GM18517 (cell line): ENCODE data around the gene KRTAP9-8.
"Not testable (repeated sequence)": the region's sequence is repeated elsewhere in the genome, so short reads cannot be mapped to it uniquely, and the experiment has no call there.

ENCODE experiments used
- ATAC-seq: cut with Tn5 transposase; IDR thresholded peaks from one replicate; pipeline ENCODE4 v1.9.1; 2021; ENCODE audit warnings: mild to moderate bottlenecking, moderate library complexity; ENCODE audit not compliant: unreplicated experiment

KRTAP9-8 gene, protein sequence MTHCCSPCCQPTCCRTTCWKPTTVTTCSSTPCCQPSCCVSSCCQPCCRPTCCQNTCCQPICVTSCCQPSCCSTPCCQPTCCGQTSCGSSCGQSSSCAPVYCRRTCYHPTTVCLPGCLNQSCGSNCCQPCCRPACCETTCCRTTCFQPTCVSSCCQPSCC

DNA sequence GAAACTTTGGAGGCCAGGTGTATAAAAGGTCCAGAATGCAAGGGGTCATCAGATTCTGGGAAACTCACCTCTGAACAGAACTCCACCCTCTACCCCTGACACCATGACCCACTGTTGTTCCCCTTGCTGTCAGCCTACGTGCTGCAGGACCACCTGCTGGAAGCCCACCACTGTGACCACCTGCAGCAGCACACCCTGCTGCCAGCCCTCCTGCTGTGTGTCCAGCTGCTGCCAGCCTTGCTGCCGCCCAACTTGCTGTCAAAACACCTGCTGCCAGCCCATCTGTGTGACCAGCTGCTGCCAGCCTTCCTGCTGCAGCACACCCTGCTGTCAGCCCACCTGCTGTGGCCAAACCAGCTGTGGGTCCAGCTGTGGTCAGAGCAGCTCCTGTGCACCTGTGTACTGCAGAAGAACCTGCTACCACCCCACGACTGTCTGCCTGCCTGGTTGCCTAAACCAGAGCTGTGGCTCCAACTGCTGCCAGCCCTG, at the start of gene KRTAP9-8:
Gene KRTAP9-8 (plus strand): TSS at position 51 of the 489 bp plus-strand sequence. CDS start 53 bp downstream, at position 104.
- ATAC-seq: not testable (repeated sequence)

DNA sequence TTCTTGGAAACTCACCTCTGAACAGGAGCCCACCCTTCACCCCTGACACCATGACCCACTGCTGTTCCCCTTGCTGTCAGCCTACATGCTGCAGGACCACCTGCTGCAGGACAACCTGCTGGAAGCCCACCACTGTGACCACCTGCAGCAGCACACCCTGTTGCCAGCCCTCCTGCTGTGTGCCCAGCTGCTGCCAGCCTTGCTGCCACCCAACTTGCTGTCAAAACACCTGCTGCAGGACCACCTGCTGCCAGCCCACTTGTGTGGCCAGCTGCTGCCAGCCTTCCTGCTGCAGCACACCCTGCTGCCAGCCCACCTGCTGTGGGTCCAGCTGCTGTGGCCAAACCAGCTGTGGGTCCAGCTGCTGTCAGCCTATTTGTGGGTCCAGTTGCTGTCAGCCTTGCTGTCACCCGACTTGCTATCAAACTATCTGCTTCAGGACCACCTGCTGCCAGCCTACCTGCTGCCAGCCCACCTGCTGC, 47.9 kb upstream of the KRTAP9-8 start, which contains the start of gene KRTAP9-1:
Gene KRTAP9-1 (plus strand): TSS at position 51 of the 482 bp plus-strand sequence. CDS start 0 bp downstream, at position 51.
- not testable (repeated sequence) for ATAC-seq

- ATAC-seq: no peak
Observed at GRCh38 chr17:41190328-41190727, 47.5 kb upstream of the KRTAP9-8 start.

DNA sequence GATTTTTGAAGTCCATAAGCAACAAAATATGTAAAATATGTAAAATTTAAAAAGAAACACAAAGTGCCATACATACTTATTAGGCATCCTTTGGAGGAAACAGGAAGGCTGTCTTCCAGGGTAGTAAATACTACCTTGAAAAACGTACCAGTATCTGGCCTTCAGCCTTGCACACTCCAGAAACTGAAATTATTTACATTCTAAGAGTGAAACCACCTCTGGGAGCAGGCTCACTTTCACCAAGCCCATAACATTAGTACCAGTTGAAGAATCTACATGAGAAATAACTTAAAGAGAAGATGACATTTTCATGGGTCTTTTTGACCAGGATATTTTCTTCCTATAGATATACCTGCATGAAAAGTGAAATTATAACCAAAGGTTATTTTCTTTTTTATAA, 41.7 kb upstream of the KRTAP9-8 start:
- ATAC-seq: no peak

GRCh38 chr17:41199421-41200078, 38.2 kb upstream of the KRTAP9-8 start:
- no peak for ATAC-seq

- ATAC-seq: no peak
Observed at GRCh38 chr17:41211845-41212466, 25.8 kb upstream of the KRTAP9-8 start.

DNA sequence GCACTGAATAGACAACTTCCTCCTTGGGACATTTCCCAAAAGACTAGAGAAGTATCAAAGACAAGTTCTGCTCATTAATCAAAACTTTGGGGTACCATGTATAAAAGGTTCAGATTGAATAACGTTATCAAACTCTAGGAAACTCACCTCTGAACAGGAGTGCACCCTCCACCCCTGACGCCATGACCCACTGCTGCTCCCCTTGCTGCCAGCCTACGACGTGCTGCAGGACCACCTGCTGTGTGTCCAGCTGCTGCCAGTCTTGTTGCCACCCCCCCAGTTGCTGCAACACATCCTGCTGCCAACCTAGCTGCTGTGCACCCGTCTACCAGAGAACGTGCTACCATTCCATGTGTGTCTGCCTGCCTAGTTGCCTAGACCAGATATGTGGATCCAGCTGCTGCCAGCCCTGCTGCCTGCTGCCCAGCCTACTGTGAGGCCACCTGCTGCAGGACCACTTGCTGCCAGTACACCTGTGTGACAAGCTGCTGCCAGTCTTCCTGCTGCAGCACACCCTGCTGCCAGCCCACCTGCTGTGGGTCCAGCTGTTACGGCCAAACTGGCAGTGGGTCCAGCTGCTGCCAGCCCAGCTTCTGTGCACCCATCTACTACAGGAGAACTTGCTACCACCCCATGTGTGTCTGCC, 25.2 kb upstream of the KRTAP9-8 start:
- no peak for ATAC-seq

GRCh38 chr17:41215681-41216080, 22.1 kb upstream of the KRTAP9-8 start:
- ATAC-seq: no peak

GRCh38 chr17:41223821-41224220, 14.0 kb upstream of the KRTAP9-8 start:
- ATAC-seq: no peak

DNA sequence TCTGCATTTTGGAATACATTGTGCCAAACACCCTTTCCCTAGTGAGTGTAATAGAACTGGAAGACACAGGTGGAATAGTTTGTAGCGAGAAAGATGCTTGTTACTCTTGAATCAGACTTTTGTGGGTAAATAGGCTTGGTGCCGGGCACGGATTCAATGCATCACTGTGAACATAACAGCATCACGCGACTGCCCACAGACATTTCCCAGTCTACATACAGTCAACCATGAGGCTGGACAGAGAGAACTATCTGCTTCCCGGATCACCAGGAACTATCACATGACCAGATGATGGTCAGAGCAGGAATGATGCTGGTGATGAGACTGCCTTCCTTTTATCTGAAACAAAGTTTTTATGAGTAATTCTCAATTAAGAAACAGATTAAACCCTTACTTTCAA, 11.7 kb upstream of the KRTAP9-8 start:
- ATAC-seq: no peak

GRCh38 chr17:41226598-41227095, 11.2 kb upstream of the KRTAP9-8 start, which contains the start of gene KRTAP9-2:
Gene KRTAP9-2 (plus strand): TSS chr17:41226648. CDS start chr17:41226655, 7 bp downstream.
- ATAC-seq: not testable (repeated sequence)

DNA sequence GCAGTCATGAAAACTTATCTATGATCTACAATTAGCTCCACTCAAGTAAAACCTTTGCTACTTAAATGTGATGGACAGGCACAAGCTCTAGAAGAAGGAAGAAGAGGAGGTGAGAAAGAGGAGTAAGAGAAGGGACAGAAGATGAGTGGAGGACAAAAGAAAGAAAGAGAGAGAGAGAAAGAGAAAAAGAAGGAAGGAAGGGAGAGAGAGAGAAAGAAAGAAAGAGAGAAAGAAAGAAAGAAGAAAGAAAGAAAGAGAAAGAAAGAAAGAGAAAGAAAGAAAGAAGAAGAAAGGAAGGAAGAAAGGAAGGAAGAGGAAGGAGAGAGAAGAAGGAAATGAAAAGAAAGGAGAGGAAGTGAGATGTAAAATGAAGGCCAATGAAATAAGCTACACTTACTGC, 7.7 kb upstream of the KRTAP9-8 start:
- ATAC-seq: no peak

DNA sequence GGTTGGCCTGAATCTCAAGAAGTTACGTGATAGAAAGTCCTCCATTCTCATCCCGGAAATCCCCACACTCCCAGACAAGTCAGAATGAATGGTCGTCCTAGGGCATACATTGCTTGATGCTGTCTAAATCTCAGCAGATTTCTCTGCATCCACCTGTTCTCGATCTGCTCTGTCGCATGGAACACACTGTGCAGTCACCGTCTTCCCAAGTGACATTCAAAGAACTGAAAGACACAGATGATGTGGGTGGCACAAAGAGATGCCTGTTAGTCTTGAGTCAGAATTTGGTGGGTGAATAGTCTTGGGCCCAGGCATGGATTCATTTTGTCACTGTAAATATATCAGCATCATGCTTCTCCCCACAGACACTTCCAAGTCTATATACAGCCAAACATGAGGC, 6.1 kb upstream of the KRTAP9-8 start:
- no peak for ATAC-seq

- not testable (repeated sequence) for ATAC-seq
Observed at GRCh38 chr17:41232399-41233105, 5.2 kb upstream of the KRTAP9-8 start, which contains the start of gene KRTAP9-3. Gene KRTAP9-3 (plus strand): TSS chr17:41232449. CDS start chr17:41232502, 53 bp downstream.

- not testable (repeated sequence) for ATAC-seq
Observed at GRCh38 chr17:41237116-41237515, 683 bp upstream of the KRTAP9-8 start.

DNA sequence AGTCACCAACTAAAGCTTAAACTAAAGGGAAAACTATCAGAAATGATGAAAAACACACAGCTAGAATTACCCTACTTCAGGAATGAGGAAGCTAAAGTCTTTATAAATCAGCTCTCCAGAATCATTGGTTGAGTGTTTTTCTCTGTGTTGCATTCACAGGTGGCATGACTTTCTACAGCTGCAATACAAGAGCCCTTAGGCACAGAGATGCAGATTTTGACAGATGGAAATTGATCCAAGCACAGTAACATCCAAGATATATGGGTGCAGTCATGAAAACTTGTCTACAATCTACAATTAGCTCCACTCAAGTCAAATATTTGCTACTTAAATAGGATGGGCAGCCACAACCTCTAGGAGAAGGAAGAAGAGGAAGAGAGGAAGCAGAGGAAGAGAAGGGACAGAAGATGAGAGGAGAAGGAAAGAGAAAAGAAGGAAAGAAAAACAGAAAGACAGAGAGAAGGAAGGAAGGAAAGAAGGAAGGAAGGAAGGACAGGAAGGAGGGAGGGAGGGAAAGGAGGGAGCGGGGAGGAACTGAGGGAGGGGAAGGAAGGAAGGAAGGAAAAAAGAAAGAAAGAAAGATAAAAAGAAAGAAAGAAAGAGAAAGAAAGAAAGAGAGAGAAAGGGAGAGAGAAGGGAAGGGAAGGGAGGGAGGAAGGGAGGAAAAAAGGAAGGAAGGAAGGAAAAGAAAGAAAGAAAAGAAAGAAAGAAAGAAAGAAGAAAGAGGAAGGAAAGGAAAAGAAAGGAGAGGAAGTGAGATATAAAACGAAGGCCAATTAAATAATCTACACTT, 9.4 kb downstream of the KRTAP9-8 start:
- not testable (repeated sequence) for ATAC-seq

DNA sequence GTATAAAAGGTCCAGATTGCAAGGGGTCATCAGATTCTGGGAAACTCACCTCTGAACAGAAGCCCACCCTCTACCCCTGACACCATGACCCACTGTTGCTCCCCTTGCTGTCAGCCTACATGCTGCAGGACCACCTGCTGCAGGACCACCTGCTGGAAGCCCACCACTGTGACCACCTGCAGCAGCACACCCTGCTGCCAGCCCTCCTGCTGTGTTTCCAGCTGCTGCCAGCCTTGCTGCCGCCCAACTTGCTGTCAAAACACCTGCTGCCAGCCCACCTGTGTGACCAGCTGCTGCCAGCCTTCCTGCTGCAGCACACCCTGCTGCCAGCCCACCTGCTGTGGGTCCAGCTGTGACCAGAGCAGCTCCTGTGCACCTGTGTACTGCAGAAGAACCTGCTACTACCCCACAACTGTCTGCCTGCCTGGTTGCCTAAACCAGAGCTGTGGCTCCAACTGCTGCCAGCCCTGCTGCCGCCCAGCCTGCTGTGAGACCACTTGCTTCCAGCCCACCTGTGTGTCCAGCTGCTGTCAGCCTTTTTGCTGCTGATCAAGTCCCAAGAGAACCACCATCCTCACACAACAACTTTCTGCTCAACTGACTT, 11.9 kb downstream of the KRTAP9-8 start, which contains the start of gene KRTAP9-4:
Gene KRTAP9-4 (plus strand): TSS at position 51 of the 604 bp plus-strand sequence. CDS start 34 bp downstream, at position 85.
- not testable (repeated sequence) for ATAC-seq

DNA sequence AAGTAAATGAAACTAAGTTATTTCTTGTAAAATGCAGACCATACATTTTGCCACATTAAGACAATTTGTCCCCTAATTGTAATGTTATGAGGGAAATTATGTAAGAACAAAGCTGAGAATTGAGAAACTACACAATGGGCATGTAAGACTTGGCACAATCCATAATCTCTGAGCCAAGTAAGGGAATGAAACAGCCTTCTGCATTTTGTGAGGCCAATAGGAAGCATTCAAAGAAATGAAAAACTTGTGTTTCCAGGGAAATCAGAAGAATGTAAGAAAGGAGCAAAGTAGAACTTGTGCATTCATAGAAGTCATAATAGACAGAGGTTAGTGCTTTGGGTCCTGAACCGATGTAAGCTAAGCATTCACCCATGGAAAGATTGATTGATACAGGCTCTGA, 13.5 kb downstream of the KRTAP9-8 start:
- no peak for ATAC-seq

- no peak for ATAC-seq
Observed at GRCh38 chr17:41254861-41255260, 17.1 kb downstream of the KRTAP9-8 start.
